SH-SY5Y (cell line): ENCODE results near the gene IL10RA.

ENCODE experiments used
- GATA2 ChIP-seq: IDR thresholded peaks from 2 replicates; pipeline ENCODE4 v1.6.1; 2011; ENCODE audit warnings: mild to moderate bottlenecking, low read depth, low read length
- GATA3 ChIP-seq: IDR thresholded peaks from 2 replicates; pipeline ENCODE4 v1.6.1; 2011; ENCODE audit warnings: low read depth, mild to moderate bottlenecking, low read length, moderate library complexity

DNA sequence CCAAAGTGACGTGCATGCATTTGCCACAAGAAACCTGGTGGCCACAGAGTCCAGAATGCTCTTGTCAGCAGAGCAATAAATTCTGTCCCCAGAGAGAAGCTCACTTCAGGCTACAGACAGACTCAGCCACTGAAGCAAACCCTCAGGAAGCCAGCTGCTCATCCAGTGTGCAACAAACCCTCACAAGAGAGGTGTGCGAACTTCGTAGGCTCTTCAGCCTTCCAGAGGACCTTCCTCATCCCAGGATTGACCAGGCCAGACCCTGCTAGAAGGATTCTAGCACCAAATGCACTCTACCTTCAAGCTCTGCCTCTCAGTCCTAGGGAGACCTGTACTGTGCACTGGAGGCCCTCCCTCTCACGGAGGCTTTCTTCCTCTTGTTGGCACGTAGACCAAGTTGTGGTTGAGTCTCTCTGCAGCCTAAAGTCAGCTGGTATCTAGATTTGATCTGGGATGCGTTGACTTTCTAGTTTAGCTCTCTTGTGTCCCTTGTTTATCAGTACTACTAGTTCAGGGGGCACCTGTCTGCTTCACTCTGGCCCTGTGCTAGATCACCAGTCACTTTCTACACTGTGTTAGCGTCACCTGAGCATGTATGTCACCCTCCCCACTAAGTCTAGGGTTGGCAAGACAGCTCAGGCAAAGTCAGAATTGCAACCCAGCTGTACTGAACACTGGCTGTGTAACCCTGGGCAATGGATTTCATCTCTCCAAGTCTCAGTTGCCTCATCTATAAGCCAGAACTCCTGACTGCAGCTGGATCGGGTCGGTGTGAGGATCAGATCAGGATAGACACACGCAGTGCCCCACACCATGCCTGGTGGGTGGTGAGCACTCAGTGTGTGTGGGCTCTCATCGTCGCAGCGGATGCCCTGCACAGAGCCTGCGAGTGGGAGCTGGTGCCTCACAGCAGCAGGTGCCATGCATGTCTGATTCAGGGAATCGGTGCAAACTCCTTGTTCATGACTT is 34.9 kb upstream of the IL10RA start:
- TF ChIP-seq GATA2 (no peak), GATA3 (no peak)
